Measurements from ENCODE around the gene CTDP1.

DNA sequence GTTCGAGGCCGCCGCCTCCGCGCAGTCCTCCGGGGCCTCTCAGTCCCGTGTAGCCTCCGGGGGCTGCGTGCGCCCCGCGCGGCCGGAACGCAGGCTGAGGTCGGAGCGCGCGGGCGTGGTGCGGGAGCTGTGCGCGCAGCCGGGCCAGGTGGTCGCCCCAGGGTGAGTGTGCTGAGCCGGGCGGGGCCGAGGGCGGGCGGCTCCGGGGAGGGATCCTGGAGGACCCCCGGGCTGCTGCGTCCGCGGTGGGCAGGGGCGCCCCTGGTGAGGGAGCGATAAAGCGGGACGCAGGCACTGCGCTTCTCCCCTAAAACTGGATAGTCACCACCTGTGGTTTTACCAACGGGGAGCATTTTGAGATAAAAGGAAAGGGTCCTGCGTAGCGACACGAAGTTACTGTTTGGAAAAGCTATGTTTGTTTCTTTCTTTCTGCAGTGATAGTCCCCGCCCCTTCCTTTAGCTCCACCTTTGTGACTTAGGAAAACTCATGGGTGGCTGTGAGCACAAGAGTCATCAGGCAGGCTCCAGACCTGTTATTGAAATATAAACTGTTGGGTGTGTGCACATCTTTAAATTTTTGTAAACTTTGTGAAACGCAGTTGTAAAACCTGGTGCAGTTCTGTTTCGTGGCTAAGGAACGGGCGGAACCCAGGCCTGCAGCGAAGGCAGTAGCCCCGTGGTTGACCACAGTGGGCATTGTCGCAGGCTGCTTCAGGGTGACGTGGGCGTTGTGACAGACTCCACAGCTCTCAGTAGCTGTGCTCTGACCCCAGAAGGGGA lies 687 bp downstream of the CTDP1 start:
- TF ChIP-seq EZH2 (IDR thresholded peaks at IDR 0.05) (no peak), CTCF (IDR thresholded peaks at IDR 0.05 in 2 of 3, conservative IDR thresholded peaks at IDR 0.05 in 1 of 3; ENCODE audit: borderline replicate concordance in 1 of 3, insufficient read depth in 1 of 3, low read depth in 2 of 3, low read length in 2 of 3) (no peak)
